Measurements from ENCODE around the gene WDR88. TPM values are rescaled to one million over a fixed set of nuclear protein-coding genes. Genes with fewer than 3 reads are reported as not detected.

WDR88 gene
- total and polyA plus RNA-seq, 2 of the 4 experiments (the other 2 are of a cell fraction), result not detected

GRCh38 chr19:33171916-33172359, 40.0 kb downstream of the WDR88 start:
- H2BK15ac ChIP-seq (ENCODE audit: low read depth, low read length), result no peak overlapping the region
- no peaks in the 10 kb centered on the region for H3K27me3 ChIP-seq (ENCODE audit: control insufficient read depth, insufficient read depth, low read length)
- intact Hi-C loops (cut with micrococcal nuclease), result no loop called here
- DNase-seq (peak; percentile 74), ATAC-seq (ENCODE audit: low read depth) (peak; percentile 38)
- dilution Hi-C loops (cut with HindIII; ENCODE audit: low sequenced_read_pairs, unreplicated experiment), result no loop called here
- no peak overlapping the region for H4K8ac ChIP-seq (ENCODE audit: low read depth in 2 of 2, low read length in 2 of 2)
- H2AK5ac ChIP-seq (ENCODE audit: low read depth, low read length), result no peak overlapping the region
- in situ Hi-C loops (cut with MboI; ENCODE audit: low sequenced_read_pairs), result no loop called here
- H3K56ac ChIP-seq (ENCODE audit: extremely low read depth, insufficient read depth, low read length), result no peak overlapping the region
- no peak overlapping the region for H2AFZ ChIP-seq (replicated peaks; ENCODE audit: low read length, poor library complexity)
- H3K4me3 ChIP-seq (ENCODE audit: insufficient read depth, low read depth, low read length), result no peak overlapping the region
- POLR2A ChIA-PET (ENCODE audit: unreplicated experiment), result no interaction called here
- CTCF ChIA-PET, result no interaction called here
- H3K14ac ChIP-seq (replicated peaks; ENCODE audit: low read depth, low read length), result no peak overlapping the region
- BruUV-seq (replicated peaks), result no TSS peak
- H3K18ac ChIP-seq (ENCODE audit: low read depth, low read length), result no peak overlapping the region
- no peak overlapping the region for H3K4ac ChIP-seq (ENCODE audit: low read depth, low read length)
- no peak overlapping the region for H3K9ac ChIP-seq (ENCODE audit: low read depth, low read length)
- no peak overlapping the region for H4K91ac ChIP-seq (ENCODE audit: insufficient read depth, low read depth, low read length)
- H4K20me1 ChIP-seq (ENCODE audit: insufficient read depth, low read length), result peaks cover 3% of the 10 kb centered on the region; the same call in 1 of the 2 replicates
- no peak overlapping the region for H3K27ac ChIP-seq (ENCODE audit: insufficient read depth, low read length)
- H3K4me1 ChIP-seq (ENCODE audit: control insufficient read depth, insufficient read depth, low read length), result peaks cover 8% of the 10 kb centered on the region
- H3K23ac ChIP-seq (ENCODE audit: low read depth, low read length), result no peak overlapping the region
- H3K9me3 ChIP-seq (ENCODE audit: control insufficient read depth, insufficient read depth, low read length), result no peaks in the 10 kb centered on the region
- H3K36me3 ChIP-seq (ENCODE audit: control insufficient read depth, insufficient read depth, low read length), result no peaks in the 10 kb centered on the region
- H2BK120ac ChIP-seq (ENCODE audit: low read depth, low read length), result no peak overlapping the region
- TF ChIP-seq CHD1 (IDR thresholded peaks at IDR 0.05; ENCODE audit: low read depth, low read length) (no peak), RCOR1 (IDR thresholded peaks at IDR 0.05; ENCODE audit: insufficient replicate concordance, low read length) (no peak), FOS (IDR thresholded peaks at IDR 0.05; ENCODE audit: low read depth, low read length) (peak; percentile 60), RAD21 (IDR thresholded peaks at IDR 0.05; ENCODE audit: low read length) (no peak), ELK1 (IDR thresholded peaks at IDR 0.05; ENCODE audit: borderline replicate concordance, low read depth, low read length) (no peak), POLR2A (IDR thresholded peaks at IDR 0.05; ENCODE audit: low read depth, low read length) (no peak), NFE2L2 (IDR thresholded peaks at IDR 0.05; ENCODE audit: low read depth, low read length) (peak; percentile 73), CEBPB (IDR thresholded peaks at IDR 0.05; ENCODE audit: low read depth, low read length) (no peak), CTCF (conservative IDR thresholded peaks at IDR 0.05; ENCODE audit: low read depth, low read length) (no peak), BHLHE40 (IDR thresholded peaks at IDR 0.05; ENCODE audit: low read depth, low read length) (0 out of 2 replicates have a peak, but pooled peaks have one; percentile 10)
- H4K5ac ChIP-seq (ENCODE audit: low read depth, low read length), result no peak overlapping the region
- H3K79me1 ChIP-seq (ENCODE audit: low read depth in 1 of 2, low read length in 2 of 2), result peaks cover 11 to 23% of the 10 kb centered on the region in 2 experiments
- H3K4me2 ChIP-seq (ENCODE audit: low read depth, low read length), result peak overlapping the region; percentile 10; the same call in 1 of the 2 replicates
- no CpG with 5 or more reads among the region's 6 CpGs for WGBS, 2 experiments (ENCODE audit: extremely low coverage in 2 of 2, insufficient read length in 1 of 2)
- peak overlapping the region; percentile 71; the same call in 1 of the 2 replicates for H2BK20ac ChIP-seq (ENCODE audit: low read depth, low read length)
- H2AK9ac ChIP-seq (replicated peaks; ENCODE audit: low read depth, low read length, poor library complexity), result no peak overlapping the region
- H3K9me1 ChIP-seq (ENCODE audit: insufficient read depth, low read length), result peaks cover 12% of the 10 kb centered on the region; the same call in 1 of the 2 replicates
- H2BK5ac ChIP-seq (ENCODE audit: low read depth, low read length, poor library complexity, severe bottlenecking), result peak overlapping the region; percentile 36

Measured in IMR-90 (cell line).